HepG2 (cell line): ENCODE data around the gene TMTC4. TPM values are rescaled to one million over a fixed set of nuclear protein-coding genes. Genes with fewer than 3 reads are reported as not detected.

ENCODE experiments used
- ATAC-seq: fragments of 200-7000 bp; cut with Tn5 transposase; 3 replicates; pipeline ENCODE4 v1.9.1; 2020; ENCODE audit warnings: mild to moderate bottlenecking, moderate library complexity
- BruUV-seq: library from RNA; stranded (reverse); fragments of 400-500 nt; replicated peaks from 2 replicates; lab custom pipeline; 2021; lab: Mats Ljungman, UMichigan
- CTCF ChIA-PET: fragments of 300-600 bp; formaldehyde crosslinking; extraction: SDS; loops from one replicate; lab custom pipeline; 2021; ENCODE audit warnings: low total read pairs, inconsistent platforms, low intra/inter-chr PET ratio; lab: Yijun Ruan, JAX
- POLR2A ChIA-PET: fragments of 350-600 bp; sonication (Branson Sonifier 250); formaldehyde crosslinking; loops from one replicate; lab custom pipeline; 2020; ENCODE audit warnings: antibody characterized with exemption, inconsistent platforms; lab: Yijun Ruan, JAX
- DNase-seq: peaks from one replicate; pipeline ENCODE4 v3.0.0-alpha.2; 2015; ENCODE audit warnings: low spot score
- FAIRE-seq: peaks from 3 replicates; lab custom pipeline; 2011; peaks lifted over from hg19 to GRCh38; lab: Jason Lieb, UNC
- H2AFZ ChIP-seq: one replicate; pipeline ENCODE4 v1.6.1; 2011; ENCODE audit warnings: low read length, inconsistent platforms
- H3K27ac ChIP-seq: fragments of 300-600 bp; 3 replicates; pipeline ENCODE4 v1.8.0; 2011; ENCODE audit warnings: mixed run types, mild to moderate bottlenecking, mixed read lengths, low read length, inconsistent platforms; ENCODE audit not compliant: insufficient read depth; ENCODE audit errors: extremely low read length
- H3K27me3 ChIP-seq, 2 experiments: fragments of 200-600 bp in 1 of 2; 2 replicates in 1 of 2; 3 replicates in 1 of 2; pipeline versions ENCODE4 v1.6.0 to v1.8.0; 2011; ENCODE audit warnings: low read length in 2 of 2, mild to moderate bottlenecking in 2 of 2, moderate library complexity in 2 of 2, inconsistent platforms in 1 of 2; ENCODE audit not compliant: insufficient read depth in 2 of 2, control insufficient read depth in 1 of 2
- H3K36me3 ChIP-seq, 2 experiments: fragments of 200-600 bp in 1 of 2; replicated peaks in 1 of 2; 2 replicates in 1 of 2; 3 replicates in 1 of 2; pipeline versions ENCODE4 v1.5.1 to v1.8.0; 2011; ENCODE audit warnings: low read length in 2 of 2, inconsistent platforms in 1 of 2; ENCODE audit not compliant: insufficient read depth in 2 of 2, control insufficient read depth in 1 of 2
- H3K4me1 ChIP-seq: 2 replicates; pipeline ENCODE4 v1.5.1; 2012; ENCODE audit warnings: low read length, inconsistent platforms; ENCODE audit not compliant: insufficient read depth
- H3K4me2 ChIP-seq: 2 replicates; pipeline ENCODE4 v1.6.0; 2011; ENCODE audit warnings: low read depth, low read length, inconsistent platforms
- H3K4me3 ChIP-seq, 3 experiments: fragments of 200-600 bp in 1 of 3; sonication (generic), shearing (Covaris generic) in 1 of 3; replicated peaks in 1 of 3; 2 replicates each; pipeline ENCODE4 v1.5.1; 2011 to 2016; ENCODE audit warnings: low read length in 3 of 3, inconsistent platforms in 2 of 3, low read depth in 2 of 3, mild to moderate bottlenecking in 2 of 3, control low read depth in 1 of 3, mixed read lengths in 1 of 3; ENCODE audit not compliant: insufficient read depth in 1 of 3
- H3K79me2 ChIP-seq: one replicate; pipeline ENCODE4 v1.6.1; 2011; ENCODE audit warnings: low read length, inconsistent platforms; ENCODE audit not compliant: insufficient read depth
- H3K9ac ChIP-seq: 2 replicates; pipeline ENCODE4 v1.6.0; 2011; ENCODE audit warnings: mild to moderate bottlenecking, low read depth, low read length, inconsistent platforms; ENCODE audit not compliant: insufficient read depth
- H3K9me3 ChIP-seq: 2 replicates; pipeline ENCODE4 v1.5.1; 2012; ENCODE audit warnings: mild to moderate bottlenecking, low read length
- H4K20me1 ChIP-seq: 2 replicates; pipeline ENCODE4 v1.6.0; 2011; ENCODE audit warnings: inconsistent platforms, mild to moderate bottlenecking, low read length, moderate library complexity; ENCODE audit not compliant: insufficient read depth
- ATF2 ChIP-seq: sonication (generic); formaldehyde crosslinking; IDR thresholded peaks from 2 replicates; pipeline ENCODE4 v1.4.0; 2020; ENCODE audit warnings: missing genetic modification reagents
- EZH2 ChIP-seq: conservative IDR thresholded peaks from 2 replicates; pipeline ENCODE4 v1.6.1; 2012; ENCODE audit warnings: mild to moderate bottlenecking, low read depth, low read length, moderate library complexity
- GPN1 ChIP-seq: sonication (generic); formaldehyde crosslinking; IDR thresholded peaks from 2 replicates; pipeline ENCODE4 v1.5.1; 2020; ENCODE audit warnings: missing genetic modification reagents, borderline replicate concordance
- ISL2 ChIP-seq: sonication (generic); formaldehyde crosslinking; IDR thresholded peaks from 2 replicates; pipeline ENCODE4 v1.5.0; 2020; ENCODE audit warnings: missing genetic modification reagents
- MTA3 ChIP-seq: sonication (generic); formaldehyde crosslinking; IDR thresholded peaks from 2 replicates; pipeline ENCODE4 v1.4.0; 2020; ENCODE audit warnings: missing genetic modification reagents
- NCOA2 ChIP-seq: sonication (generic); formaldehyde crosslinking; IDR thresholded peaks from 2 replicates; pipeline ENCODE4 v1.8.0; 2022; ENCODE audit warnings: inconsistent platforms
- NPAS2 ChIP-seq: sonication (generic); formaldehyde crosslinking; IDR thresholded peaks from 2 replicates; pipeline ENCODE4 v1.8.0; 2022; ENCODE audit warnings: mild to moderate bottlenecking, missing genetic modification reagents, borderline replicate concordance
- SOX13 ChIP-seq, 3 experiments: fragments of 450-650 bp in 1 of 3; sonication (generic) in 1 of 3; formaldehyde crosslinking in 1 of 3; IDR thresholded peaks in 2 of 3; conservative IDR thresholded peaks in 1 of 3; 2 replicates each; pipeline versions ENCODE4 v1.5.0 to v1.6.1; 2016 to 2020; ENCODE audit warnings: antibody characterized with exemption in 1 of 3, mild to moderate bottlenecking in 1 of 3, missing compliant biosample characterization in 1 of 3, missing genetic modification reagents in 1 of 3, moderate library complexity in 1 of 3
- TGIF2 ChIP-seq: IDR thresholded peaks from 2 replicates; pipeline ENCODE4 v1.6.1; 2016; ENCODE audit warnings: control low read depth, missing compliant biosample characterization
- ZNF138 ChIP-seq: sonication (generic); formaldehyde crosslinking; IDR thresholded peaks from 2 replicates; pipeline ENCODE4 v1.5.0; 2020; ENCODE audit warnings: mild to moderate bottlenecking, low read depth, missing genetic modification reagents
- ZNF24 ChIP-seq: fragments of 450-650 bp; IDR thresholded peaks from 2 replicates; pipeline ENCODE4 v1.6.1; 2017; ENCODE audit warnings: antibody characterized with exemption, mild to moderate bottlenecking
- ZNF264 ChIP-seq: sonication (generic); formaldehyde crosslinking; IDR thresholded peaks from 2 replicates; pipeline ENCODE4 v1.4.0; 2020; ENCODE audit warnings: missing genetic modification reagents
- ZNF280D ChIP-seq: sonication (generic); formaldehyde crosslinking; IDR thresholded peaks from 2 replicates; pipeline ENCODE4 v1.5.1; 2020; ENCODE audit warnings: mild to moderate bottlenecking, missing genetic modification reagents
- ZNF33A ChIP-seq: sonication (generic); formaldehyde crosslinking; IDR thresholded peaks from 2 replicates; pipeline ENCODE4 v1.5.1; 2020; ENCODE audit warnings: missing genetic modification reagents, mild to moderate bottlenecking, moderate library complexity, borderline replicate concordance
- ZNF770 ChIP-seq: sonication (generic); formaldehyde crosslinking; IDR thresholded peaks from 2 replicates; pipeline ENCODE4 v1.5.0; 2020; ENCODE audit warnings: mild to moderate bottlenecking, missing genetic modification reagents
- ZNF772 ChIP-seq: sonication (generic); formaldehyde crosslinking; IDR thresholded peaks from 2 replicates; pipeline ENCODE4 v1.5.0; 2020; ENCODE audit warnings: mild to moderate bottlenecking, missing genetic modification reagents
- ZNF800 ChIP-seq: sonication (generic); formaldehyde crosslinking; IDR thresholded peaks from 2 replicates; pipeline ENCODE4 v1.4.0; 2020; ENCODE audit warnings: missing genetic modification reagents
- WGBS: methylation state at CpG from one replicate; pipeline ENCODE4 v1.1.6; 2017; ENCODE audit warnings: low lambda C conversion rate; 5-methylcytosine and 5-hydroxymethylcytosine counted together
- in situ Hi-C: cut with HindIII; loops from 2 replicates; pipeline ENCODE4 v1.10.0; 2017; ENCODE audit warnings: low pct_unique_long_range_greater_than_20kb; ENCODE audit not compliant: extremely low pct_ligation_motif_present
- intact Hi-C: fragments of 100-400 bp; cut with micrococcal nuclease; formaldehyde crosslinking; loops from one replicate; pipeline ENCODE4 v1.10.0; 2022; ENCODE audit not compliant: unreplicated experiment
- polyA plus RNA-seq, 8 experiments: library from polyadenylated mRNA; depleted of rRNA in 3 of 8; stranded (reverse) in 7 of 8; unstranded in 1 of 8; fragments of >200 nt; fragmentation: Illumina TruSeq in 4 of 8; extraction: Trizol in 4 of 8; gene quantifications; 2 replicates each; pipeline versions ENCODE4 v1.2.1 to v1.2.3, GENCODE V29; 2011 to 2016; ENCODE audit warnings: low read depth in 4 of 8, missing spikeins in 1 of 8, mixed read lengths in 1 of 8; ENCODE audit not compliant: insufficient read depth in 1 of 8
- total RNA-seq, 5 experiments: library from RNA; depleted of rRNA; stranded (reverse); fragments of >200 nt; fragmentation: Illumina TruSeq; extraction: Trizol; gene quantifications; 2 replicates each; pipeline ENCODE4 v1.2.3, GENCODE V29; 2016; ENCODE audit warnings: low read depth in 1 of 5

Gene TMTC4
- total and polyA plus RNA-seq, 2 of the 13 experiments (the other 11 are each of a cell fraction or from before 2014, with no cell fraction given), result 16.0 to 22.6 TPM

- FAIRE-seq (no peak), DNase-seq (no peak), ATAC-seq (no peak)
- no peaks in the 10 kb centered on the region for H3K9me3 ChIP-seq
- TF ChIP-seq ZNF264 (CRISPR knock-in tag) (no peak), ZNF800 (CRISPR knock-in tag) (no peak), ZNF33A (no peak), EZH2 (no peak), ZNF770 (CRISPR knock-in tag) (no peak), TGIF2 (CRISPR knock-in tag) (no peak), NCOA2 (CRISPR knock-in tag) (no peak), ZNF280D (no peak), ISL2 (CRISPR knock-in tag) (no peak), ZNF772 (CRISPR knock-in tag) (no peak), ZNF24 (no peak), ZNF138 (CRISPR knock-in tag) (no peak), GPN1 (no peak), MTA3 (no peak), NPAS2 (no peak), ATF2 (no peak), SOX13 (IDR thresholded peaks at IDR 0.05) (no peak), SOX13 (CRISPR knock-in tag; conservative IDR thresholded peaks at IDR 0.05 in 1 of 2, IDR thresholded peaks at IDR 0.05 in 1 of 2) (no peak)
- peaks cover 3% of the 10 kb centered on the region in 2 experiments; a peak in 3 of 5 replicates for H3K36me3 ChIP-seq
- WGBS, result 93% methylated on average over 7 of the region's 7 CpGs
- H4K20me1 ChIP-seq, result no peaks in the 10 kb centered on the region
- no peak overlapping the region for H3K27ac ChIP-seq
- intact Hi-C loops, result no loop called here
- CTCF ChIA-PET, result no interaction called here
- no peaks in the 10 kb centered on the region for H3K79me2 ChIP-seq
- H3K4me3 ChIP-seq, result no peak overlapping the region
- BruUV-seq, result no TSS peak
- in situ Hi-C loops, result no loop called here
- no peak overlapping the region for H3K9ac ChIP-seq
- H3K4me2 ChIP-seq, result no peak overlapping the region
- no peak overlapping the region for H2AFZ ChIP-seq
- H3K27me3 ChIP-seq, result no peaks in the 10 kb centered on the region
- POLR2A ChIA-PET, result no interaction called here
- no peaks in the 10 kb centered on the region for H3K4me1 ChIP-seq
These were observed 72.9 kb downstream of the TMTC4 start for GRCh38 chr13:100601716-100602115.
